HG03139 (cell line): Measurements from ENCODE around the gene PTPN13.
A peak's percentile ranks its signal among the peaks of the same experiment; 100 is the strongest.

Experiments used
- ATAC-seq: cut with Tn5 transposase; IDR thresholded peaks from one replicate; pipeline ENCODE4 v1.9.1; 2021; ENCODE audit not compliant: unreplicated experiment

PTPN13 gene, protein sequence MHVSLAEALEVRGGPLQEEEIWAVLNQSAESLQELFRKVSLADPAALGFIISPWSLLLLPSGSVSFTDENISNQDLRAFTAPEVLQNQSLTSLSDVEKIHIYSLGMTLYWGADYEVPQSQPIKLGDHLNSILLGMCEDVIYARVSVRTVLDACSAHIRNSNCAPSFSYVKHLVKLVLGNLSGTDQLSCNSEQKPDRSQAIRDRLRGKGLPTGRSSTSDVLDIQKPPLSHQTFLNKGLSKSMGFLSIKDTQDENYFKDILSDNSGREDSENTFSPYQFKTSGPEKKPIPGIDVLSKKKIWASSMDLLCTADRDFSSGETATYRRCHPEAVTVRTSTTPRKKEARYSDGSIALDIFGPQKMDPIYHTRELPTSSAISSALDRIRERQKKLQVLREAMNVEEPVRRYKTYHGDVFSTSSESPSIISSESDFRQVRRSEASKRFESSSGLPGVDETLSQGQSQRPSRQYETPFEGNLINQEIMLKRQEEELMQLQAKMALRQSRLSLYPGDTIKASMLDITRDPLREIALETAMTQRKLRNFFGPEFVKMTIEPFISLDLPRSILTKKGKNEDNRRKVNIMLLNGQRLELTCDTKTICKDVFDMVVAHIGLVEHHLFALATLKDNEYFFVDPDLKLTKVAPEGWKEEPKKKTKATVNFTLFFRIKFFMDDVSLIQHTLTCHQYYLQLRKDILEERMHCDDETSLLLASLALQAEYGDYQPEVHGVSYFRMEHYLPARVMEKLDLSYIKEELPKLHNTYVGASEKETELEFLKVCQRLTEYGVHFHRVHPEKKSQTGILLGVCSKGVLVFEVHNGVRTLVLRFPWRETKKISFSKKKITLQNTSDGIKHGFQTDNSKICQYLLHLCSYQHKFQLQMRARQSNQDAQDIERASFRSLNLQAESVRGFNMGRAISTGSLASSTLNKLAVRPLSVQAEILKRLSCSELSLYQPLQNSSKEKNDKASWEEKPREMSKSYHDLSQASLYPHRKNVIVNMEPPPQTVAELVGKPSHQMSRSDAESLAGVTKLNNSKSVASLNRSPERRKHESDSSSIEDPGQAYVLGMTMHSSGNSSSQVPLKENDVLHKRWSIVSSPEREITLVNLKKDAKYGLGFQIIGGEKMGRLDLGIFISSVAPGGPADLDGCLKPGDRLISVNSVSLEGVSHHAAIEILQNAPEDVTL (N-terminal part only)

GRCh38 chr4:86593688-86594558 is at the start of gene PTPN13:
Gene PTPN13, plus strand, starts transcription at chr4:86594315. Its CDS starts 40,942 bp downstream, at chr4:86635257.
- ATAC-seq: peak; percentile 97

- no peak for ATAC-seq
These were observed 47.0 kb upstream of the PTPN13 start for GRCh38 chr4:86547140-86547539.

DNA sequence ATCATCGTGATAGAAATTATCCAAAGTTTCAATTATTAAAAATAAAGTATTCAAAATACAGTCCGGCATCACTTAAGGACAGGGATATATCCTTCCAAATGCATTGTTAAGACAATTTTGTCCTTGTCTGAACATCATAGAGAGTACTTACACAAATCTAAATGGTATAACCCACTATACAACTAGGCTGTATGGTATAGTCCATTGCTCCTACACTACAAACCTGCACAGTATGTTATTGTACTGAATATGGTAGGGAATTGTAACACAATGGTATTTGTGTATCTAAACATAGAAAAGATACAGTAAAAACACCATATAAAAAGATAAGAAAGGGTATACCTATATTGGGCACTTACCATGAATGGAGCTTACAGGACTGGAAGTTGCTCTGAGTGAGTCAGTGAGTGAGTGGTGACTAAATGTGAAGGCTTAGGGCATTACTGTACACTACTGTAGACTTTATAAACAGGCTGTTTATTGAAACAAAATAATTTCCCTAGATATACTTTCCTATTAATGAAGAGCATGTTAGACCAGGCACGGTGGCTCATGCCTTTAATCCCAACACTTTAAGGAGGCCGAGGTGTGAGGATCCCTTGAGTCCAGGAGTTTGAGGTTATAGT is 44.8 kb upstream of the PTPN13 start:
- no peak for ATAC-seq

- no peak for ATAC-seq
These were observed 42.7 kb upstream of the PTPN13 start for GRCh38 chr4:86551387-86551786.

DNA sequence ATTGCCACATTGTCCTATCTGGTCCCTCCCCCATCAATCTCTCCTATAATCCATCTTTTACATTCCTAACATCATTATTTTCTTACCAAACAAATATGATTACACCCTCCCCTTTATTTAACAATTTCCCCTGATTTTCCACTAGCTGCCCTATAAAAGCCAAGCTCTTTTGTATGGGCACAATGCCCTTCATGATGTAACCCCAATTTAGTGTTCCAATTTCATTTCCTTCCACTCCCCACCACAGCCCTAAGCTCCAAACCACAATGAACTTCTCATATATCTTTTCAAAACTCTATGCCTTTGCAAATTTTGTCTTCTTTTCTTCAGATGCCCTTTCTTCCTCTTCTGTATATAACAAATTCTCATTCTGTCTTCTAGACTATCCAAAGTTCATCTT is 39.5 kb upstream of the PTPN13 start:
- no peak for ATAC-seq

DNA sequence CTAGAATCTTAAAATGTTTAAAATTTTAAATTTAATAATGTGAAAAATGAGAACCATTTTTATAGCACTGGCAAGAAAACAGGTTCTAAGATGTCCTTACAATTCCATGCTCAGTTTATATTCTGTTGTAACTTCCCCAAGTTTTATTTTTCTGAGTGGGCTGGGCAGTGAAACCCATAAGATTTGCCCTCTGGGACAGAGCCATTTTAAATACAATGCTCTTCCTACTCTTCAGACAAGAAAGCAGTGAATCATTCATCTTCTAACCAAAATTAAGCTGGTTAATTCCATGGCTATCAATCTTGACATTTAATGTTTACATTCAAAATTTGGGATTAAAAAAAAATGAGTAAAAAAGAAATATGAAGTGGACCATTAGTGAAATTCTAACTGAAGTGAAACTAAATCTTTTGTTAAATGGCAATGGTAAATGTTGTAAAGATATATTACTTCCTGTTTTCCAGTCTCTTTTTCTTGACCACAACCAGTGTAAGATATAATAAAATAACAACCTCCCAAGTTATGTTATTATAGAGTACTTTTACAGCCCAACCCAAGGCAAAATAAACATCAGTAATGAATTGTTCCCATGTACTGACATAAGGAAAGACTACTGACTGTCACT is 37.2 kb upstream of the PTPN13 start:
- ATAC-seq: peak; percentile 47

GRCh38 chr4:86557526-86557925 is 36.6 kb upstream of the PTPN13 start:
- peak; percentile 63 for ATAC-seq

- no peak for ATAC-seq
These were observed 35.9 kb upstream of the PTPN13 start for GRCh38 chr4:86558258-86558657.

GRCh38 chr4:86558797-86559196 is 35.3 kb upstream of the PTPN13 start:
- ATAC-seq: no peak

- no peak for ATAC-seq
These were observed 33.7 kb upstream of the PTPN13 start for GRCh38 chr4:86560447-86560846.

DNA sequence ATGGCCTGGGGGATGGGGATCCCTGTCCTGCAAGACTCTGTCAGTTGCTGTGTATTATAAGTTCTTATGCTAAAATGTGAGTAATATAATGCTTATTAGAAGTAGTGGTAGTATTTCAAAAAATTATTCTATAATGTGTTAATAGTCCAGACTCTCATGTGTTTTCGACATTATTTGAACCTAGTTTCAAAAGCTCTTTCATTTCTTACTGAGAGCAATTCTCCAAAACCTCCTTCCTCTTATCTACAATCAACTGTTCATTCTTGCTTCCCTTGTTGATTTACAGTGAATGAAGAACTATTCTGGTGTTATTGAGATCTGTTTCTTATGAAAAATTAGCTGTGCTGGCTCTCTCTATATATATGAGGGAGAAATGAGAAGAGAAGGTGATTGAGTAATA is 32.9 kb upstream of the PTPN13 start:
- ATAC-seq: no peak

DNA sequence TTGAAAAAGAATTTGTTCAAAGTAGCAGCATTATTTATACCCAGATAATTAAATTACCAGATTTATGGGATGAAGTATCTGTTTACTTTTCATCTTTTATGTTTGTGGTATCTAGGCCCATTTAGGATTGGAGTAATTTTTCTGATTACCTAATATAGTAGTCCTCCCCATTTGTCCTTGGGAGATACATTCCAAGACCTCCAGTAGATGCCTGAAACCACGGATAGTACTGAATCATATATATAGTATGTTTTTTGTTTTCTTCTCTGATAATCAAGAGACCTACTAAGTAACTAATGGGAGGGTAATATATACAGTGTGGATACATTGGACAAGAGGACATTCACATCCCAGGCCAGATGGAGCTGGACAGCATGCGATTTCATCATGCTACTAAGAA is 30.7 kb upstream of the PTPN13 start:
- no peak for ATAC-seq

GRCh38 chr4:86564795-86565194 is 29.3 kb upstream of the PTPN13 start:
- ATAC-seq: no peak

DNA sequence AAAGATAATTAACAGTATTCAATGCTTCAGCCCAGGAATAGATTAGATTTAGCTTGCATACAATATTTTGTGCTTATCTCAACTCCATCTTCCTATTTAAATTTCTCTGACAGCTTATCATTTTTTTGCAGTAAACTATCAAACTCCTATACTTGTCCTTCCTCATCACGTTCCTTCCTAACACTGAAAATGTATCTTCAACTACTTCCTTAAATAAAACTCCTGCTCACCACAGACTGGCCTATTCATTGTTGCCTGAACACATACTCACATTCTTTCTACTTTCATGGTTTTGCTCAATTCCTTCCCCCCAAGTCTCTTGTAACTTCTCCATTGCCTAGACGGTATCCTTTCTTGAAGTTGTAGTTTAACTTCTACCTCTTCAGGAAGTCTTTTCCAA is 28.5 kb upstream of the PTPN13 start:
- ATAC-seq: no peak

DNA sequence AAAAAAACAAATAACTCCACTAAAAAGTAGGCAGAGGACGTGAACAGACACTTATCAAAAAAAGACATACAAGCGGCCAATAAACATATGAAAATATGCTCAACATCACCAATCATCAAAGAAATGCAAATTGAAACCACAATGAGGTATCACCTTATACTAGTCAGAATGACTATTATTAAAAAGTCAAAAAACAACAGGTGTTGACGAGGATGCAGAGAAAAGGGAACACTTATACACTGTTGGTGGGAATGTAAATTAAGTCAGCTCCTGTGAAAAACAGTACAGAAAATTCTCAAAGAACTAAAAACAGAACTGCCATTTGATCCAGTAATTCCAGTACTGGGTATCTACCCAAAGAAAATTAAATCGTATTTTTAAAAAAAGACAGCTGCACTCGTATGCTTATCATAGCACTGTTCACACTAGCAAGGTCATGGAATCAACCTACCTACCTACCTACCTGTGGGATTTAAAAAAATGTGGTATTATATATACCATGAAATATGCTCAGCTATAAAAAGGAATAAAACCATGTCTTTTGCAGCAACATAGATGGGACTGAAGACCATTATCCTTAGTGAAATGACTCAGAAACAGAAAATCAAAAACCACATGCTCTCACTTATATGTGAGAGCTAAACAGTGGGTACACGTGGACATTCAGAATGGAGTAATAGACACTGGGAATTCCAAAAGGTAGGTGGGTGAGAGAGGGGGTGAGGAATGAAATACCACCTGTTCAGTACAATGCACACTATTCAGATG is 24.8 kb upstream of the PTPN13 start:
- no peak for ATAC-seq

DNA sequence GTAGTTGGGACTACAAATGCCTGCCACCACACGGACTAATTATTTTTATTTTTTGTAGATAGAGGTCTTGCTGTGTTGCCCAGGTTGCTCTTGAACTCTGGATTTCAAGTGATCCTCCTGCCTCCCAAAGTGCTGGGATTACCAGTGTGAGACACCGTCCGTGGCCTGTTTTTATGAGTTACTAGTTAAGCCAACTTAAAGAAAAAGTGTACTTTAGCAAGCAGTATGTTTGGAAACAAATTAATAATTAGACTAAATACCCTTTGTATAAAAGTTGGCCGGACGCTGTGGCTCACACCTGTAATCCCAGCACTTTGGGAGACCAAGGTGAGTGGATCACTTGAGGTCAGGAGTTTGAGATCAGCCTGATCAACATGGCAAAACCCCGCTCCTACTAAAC is 14.2 kb upstream of the PTPN13 start:
- ATAC-seq: no peak

DNA sequence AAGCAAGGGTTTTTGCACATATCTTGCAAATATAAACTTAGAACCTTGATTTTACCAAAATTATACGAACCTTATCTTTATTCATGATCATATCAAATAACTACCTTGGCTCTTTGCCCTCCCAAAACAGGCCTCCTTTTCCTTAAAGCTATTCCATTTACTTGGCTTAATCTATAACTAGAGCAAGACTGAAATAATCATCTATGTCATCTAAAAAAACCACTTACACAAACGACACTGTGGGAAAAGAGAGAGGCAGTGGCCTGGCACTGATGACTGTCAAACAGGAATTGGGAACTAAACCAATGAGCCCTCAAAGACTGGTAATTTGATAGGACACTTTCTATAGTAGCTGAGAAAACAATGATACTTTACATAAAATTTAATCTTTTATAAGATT is 11.7 kb upstream of the PTPN13 start:
- no peak for ATAC-seq

GRCh38 chr4:86586160-86586572 is 7.9 kb upstream of the PTPN13 start:
- ATAC-seq: no peak
